T-helper 1 cell treated with Interleukin-12 subunit alpha and Interleukin-12 subunit beta and Interleukin-4 antibody, amounts not matched to agents 30 ng/mL and 1 ng/mL, for 36 hours (primary cell): ENCODE data around the gene PLIN4. TPM values are rescaled to one million over a fixed set of nuclear protein-coding genes. Genes with fewer than 3 reads are reported as not detected.

Experiments used
- intact Hi-C: fragments of 100-400 bp; cut with micrococcal nuclease; formaldehyde crosslinking; loops from one replicate; pipeline ENCODE4 v1.15.1; 2024
- total RNA-seq: library from RNA; stranded (reverse); gene quantifications from 2 replicates; pipeline ENCODE4 v1.2.3, GENCODE V29; 2022

PLIN4 gene
- total RNA-seq, 1 donor from 2014 or later, result not detected

GRCh38 chr19:4525563-4526002 is 7.3 kb upstream of the PLIN4 start:
- intact Hi-C loops, result loop anchor here (1.0 kb wide), 1 partner anchor 258 kb away; no protein-coding TSS in a partner anchor

- intact Hi-C loops, result loop anchor here (1.0 kb wide), 1 partner anchor 258 kb away; no protein-coding TSS in a partner anchor
Measured at GRCh38 chr19:4524808-4525562, 6.7 kb upstream of the PLIN4 start.

- intact Hi-C loops, result no loop called here
Measured at GRCh38 chr19:4523306-4524110, 5.2 kb upstream of the PLIN4 start.

- intact Hi-C loops, result no loop called here
Measured at GRCh38 chr19:4522291-4523002, 4.2 kb upstream of the PLIN4 start.

GRCh38 chr19:4521888-4522242 is 3.6 kb upstream of the PLIN4 start:
- intact Hi-C loops, result no loop called here

GRCh38 chr19:4521170-4521887 is 3.0 kb upstream of the PLIN4 start:
- intact Hi-C loops, result no loop called here

GRCh38 chr19:4519521-4520277 is 1.4 kb upstream of the PLIN4 start:
- intact Hi-C loops, result no loop called here

GRCh38 chr19:4519172-4519496 is 848 bp upstream of the PLIN4 start:
- intact Hi-C loops, result no loop called here

- intact Hi-C loops, result no loop called here
Measured at GRCh38 chr19:4517451-4518057, 732 bp downstream of the PLIN4 start.

- intact Hi-C loops, result no loop called here
Measured at GRCh38 chr19:4516939-4517300, 1.4 kb downstream of the PLIN4 start.

GRCh38 chr19:4516199-4516938 is 1.9 kb downstream of the PLIN4 start:
- intact Hi-C loops, result no loop called here

- intact Hi-C loops, result no loop called here
Measured at GRCh38 chr19:4515732-4516131, 2.6 kb downstream of the PLIN4 start.

- intact Hi-C loops, result no loop called here
Measured at GRCh38 chr19:4513248-4513647, 5.0 kb downstream of the PLIN4 start.

GRCh38 chr19:4512070-4512469 is 6.2 kb downstream of the PLIN4 start:
- intact Hi-C loops, result no loop called here

GRCh38 chr19:4511300-4512054 is 6.8 kb downstream of the PLIN4 start:
- intact Hi-C loops, result no loop called here

GRCh38 chr19:4510435-4511255 is 7.6 kb downstream of the PLIN4 start:
- intact Hi-C loops, result no loop called here

- intact Hi-C loops, result no loop called here
Measured at GRCh38 chr19:4508698-4509097, 9.6 kb downstream of the PLIN4 start.

- intact Hi-C loops, result no loop called here
Measured at GRCh38 chr19:4507804-4508203, 10.5 kb downstream of the PLIN4 start.
